Left lung (tissue), 10 donors: ENCODE results near the gene PSME1. TPM values are rescaled to one million over a fixed set of nuclear protein-coding genes. Genes with fewer than 3 reads are reported as not detected.

Experiments used
- ATAC-seq: fragments of 200-7000 bp; cut with Tn5 transposase; one replicate; pipeline ENCODE4 v1.9.1; 2020; ENCODE audit warnings: moderate library complexity
- DNase-seq, 4 donors: peaks; one replicate each; pipeline ENCODE4 v3.0.0-alpha.2; 2013 to 2020
- H3K27ac ChIP-seq, 2 donors: fragments of 200-600 bp; sonication (generic) in 1 of 2; one replicate each; pipeline versions ENCODE4 v1.5.0 to v1.8.0; 2020 to 2021
- H3K27me3 ChIP-seq, 2 donors: fragments of 200-600 bp; sonication (generic) in 1 of 2; one replicate each; pipeline versions ENCODE4 v1.5.0 to v1.8.0; 2020 to 2021
- H3K36me3 ChIP-seq, 2 donors: fragments of 200-600 bp; sonication (generic) in 1 of 2; one replicate each; pipeline versions ENCODE4 v1.5.0 to v1.8.0; 2020 to 2021
- H3K4me1 ChIP-seq, 2 donors: fragments of 200-600 bp; one replicate each; pipeline ENCODE4 v1.8.0; 2021
- H3K4me3 ChIP-seq, 2 donors: fragments of 200-600 bp; sonication (generic) in 1 of 2; one replicate each; pipeline versions ENCODE4 v1.5.0 to v1.8.0; 2020 to 2021; ENCODE audit warnings: mild to moderate bottlenecking in 1 of 2
- H3K9me3 ChIP-seq, 2 donors: fragments of 200-600 bp; sonication (generic) in 1 of 2; one replicate each; pipeline versions ENCODE4 v1.5.0 to v1.8.0; 2020 to 2021
- intact Hi-C, 2 donors: fragments of 100-400 bp; cut with DNase I; formaldehyde crosslinking; loops; one replicate each; pipeline versions ENCODE4 v1.11.2 to v1.14.2; 2022
- polyA plus RNA-seq, 6 donors: library from polyadenylated mRNA; unstranded; fragments of 120-200 nt; gene quantifications; one replicate each; pipeline ENCODE4 v1.2.1, GENCODE V29; 2013; ENCODE audit not compliant: insufficient read length in 6 of 6
- total RNA-seq, 2 donors: library from RNA; stranded (reverse); fragmentation: NEBNext Ultra II Directional; extraction: Animal tissue kit (Norgen Biotek cat#: 25700); gene quantifications; one replicate each; pipeline ENCODE4 v1.2.1, GENCODE V29; 2021
- TF ChIP-seq, protein P1 (sequence below), 2 donors: fragments of 200-600 bp; sonication (generic) in 1 of 2; IDR thresholded peaks; one replicate each; pipeline versions ENCODE4 v1.5.0 to v1.8.0; 2021; ENCODE audit warnings: antibody characterized with exemption in 2 of 2
- donor health status: DM: no; HTN: yes; CAD: no.
- donor health status: DM: no; HTN: no; CAD: no.

PSME1 gene
- total and polyA plus RNA-seq, 8 donors = 189 to 236 (median 212) TPM

DNA sequence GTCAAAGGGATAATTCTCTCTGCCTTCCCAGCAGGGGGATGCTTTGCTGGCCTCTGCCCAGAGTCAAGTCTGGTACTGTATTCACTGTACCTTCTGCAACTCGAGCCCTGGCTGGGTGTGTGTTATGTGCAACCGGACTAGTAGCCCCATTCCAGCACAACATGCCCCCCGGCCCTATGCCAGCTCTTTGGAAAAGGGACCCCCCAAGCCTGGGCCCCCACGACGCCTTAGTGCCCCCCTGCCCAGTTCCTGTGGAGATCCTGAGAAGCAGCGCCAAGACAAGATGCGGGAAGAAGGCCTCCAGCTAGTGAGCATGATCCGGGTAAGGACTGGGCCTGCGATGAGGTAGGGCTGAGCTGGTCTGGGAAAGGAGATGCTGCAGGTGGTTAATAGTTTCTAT lies 14.6 kb downstream of the PSME1 start:
- H3K36me3 ChIP-seq = peaks cover 0 to 70% of the 10 kb centered on the region in 2 donors
- H3K27me3 ChIP-seq = no peaks in the 10 kb centered on the region
- H3K9me3 ChIP-seq = no peaks in the 10 kb centered on the region
- TF ChIP-seq, protein P1, sequence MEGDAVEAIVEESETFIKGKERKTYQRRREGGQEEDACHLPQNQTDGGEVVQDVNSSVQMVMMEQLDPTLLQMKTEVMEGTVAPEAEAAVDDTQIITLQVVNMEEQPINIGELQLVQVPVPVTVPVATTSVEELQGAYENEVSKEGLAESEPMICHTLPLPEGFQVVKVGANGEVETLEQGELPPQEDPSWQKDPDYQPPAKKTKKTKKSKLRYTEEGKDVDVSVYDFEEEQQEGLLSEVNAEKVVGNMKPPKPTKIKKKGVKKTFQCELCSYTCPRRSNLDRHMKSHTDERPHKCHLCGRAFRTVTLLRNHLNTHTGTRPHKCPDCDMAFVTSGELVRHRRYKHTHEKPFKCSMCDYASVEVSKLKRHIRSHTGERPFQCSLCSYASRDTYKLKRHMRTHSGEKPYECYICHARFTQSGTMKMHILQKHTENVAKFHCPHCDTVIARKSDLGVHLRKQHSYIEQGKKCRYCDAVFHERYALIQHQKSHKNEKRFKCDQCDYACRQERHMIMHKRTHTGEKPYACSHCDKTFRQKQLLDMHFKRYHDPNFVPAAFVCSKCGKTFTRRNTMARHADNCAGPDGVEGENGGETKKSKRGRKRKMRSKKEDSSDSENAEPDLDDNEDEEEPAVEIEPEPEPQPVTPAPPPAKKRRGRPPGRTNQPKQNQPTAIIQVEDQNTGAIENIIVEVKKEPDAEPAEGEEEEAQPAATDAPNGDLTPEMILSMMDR (IDR thresholded peaks at IDR 0.05) = no peak
- no peak for ATAC-seq
- H3K4me1 ChIP-seq = peaks cover 9 to 31% of the 10 kb centered on the region in 2 donors
- intact Hi-C loops = no loop called here
- no peak overlapping the region for H3K27ac ChIP-seq
- no peak overlapping the region for H3K4me3 ChIP-seq
- DNase-seq = no peak

DNA sequence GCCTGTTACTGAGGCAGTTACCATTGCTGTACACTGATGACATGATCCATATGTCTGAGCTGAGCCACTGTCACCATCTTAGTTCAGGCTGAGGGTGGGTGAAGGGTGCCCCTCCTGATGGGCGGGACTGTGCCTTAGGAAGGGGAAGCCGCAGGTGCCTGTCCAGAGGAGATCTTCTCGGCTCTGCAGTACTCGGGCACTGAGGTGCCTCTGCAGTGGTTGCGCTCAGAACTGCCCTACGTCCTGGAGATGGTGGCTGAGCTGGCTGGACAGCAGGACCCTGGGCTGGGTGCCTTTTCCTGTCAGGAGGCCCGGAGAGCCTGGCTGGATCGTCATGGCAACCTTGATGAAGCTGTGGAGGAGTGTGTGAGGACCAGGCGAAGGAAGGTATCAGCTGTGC lies 15.0 kb downstream of the PSME1 start:
- intact Hi-C loops = no loop called here
- H3K4me3 ChIP-seq = no peak overlapping the region
- ATAC-seq (no peak), DNase-seq (no peak)
- TF ChIP-seq, protein P1 (IDR thresholded peaks at IDR 0.05) = no peak
- no peak overlapping the region for H3K27ac ChIP-seq
- H3K9me3 ChIP-seq = no peaks in the 10 kb centered on the region
- H3K27me3 ChIP-seq = no peaks in the 10 kb centered on the region
- peaks cover 0 to 74% of the 10 kb centered on the region in 2 donors for H3K36me3 ChIP-seq
- peaks cover 6 to 27% of the 10 kb centered on the region in 2 donors for H3K4me1 ChIP-seq

DNA sequence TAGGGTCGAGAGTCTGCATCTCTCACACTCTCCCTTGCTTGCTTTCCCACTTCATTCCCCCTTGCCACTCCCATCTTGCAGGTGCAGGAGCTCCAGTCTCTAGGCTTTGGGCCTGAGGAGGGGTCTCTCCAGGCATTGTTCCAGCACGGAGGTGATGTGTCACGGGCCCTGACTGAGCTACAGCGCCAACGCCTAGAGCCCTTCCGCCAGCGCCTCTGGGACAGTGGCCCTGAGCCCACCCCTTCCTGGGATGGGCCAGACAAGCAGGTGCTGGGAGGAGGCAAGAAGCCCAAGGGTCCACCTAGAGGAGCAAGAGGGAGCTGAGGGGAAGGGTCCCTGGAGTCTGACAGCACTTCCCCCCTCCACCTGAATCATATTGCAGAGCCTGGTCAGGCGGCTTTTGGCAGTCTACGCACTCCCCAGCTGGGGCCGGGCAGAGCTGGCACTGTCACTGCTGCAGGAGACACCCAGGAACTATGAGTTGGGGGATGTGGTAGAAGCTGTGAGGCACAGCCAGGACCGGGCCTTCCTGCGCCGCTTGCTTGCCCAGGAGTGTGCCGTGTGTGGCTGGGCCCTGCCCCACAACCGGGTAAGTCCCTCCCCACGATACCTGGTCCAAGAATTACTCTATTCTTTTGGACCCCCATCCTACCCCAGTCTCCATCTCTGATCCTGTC lies 15.5 kb downstream of the PSME1 start:
- no peak for DNase-seq
- Histone ChIP-seq H3K36me3 (peaks cover 0 to 79% of the 10 kb centered on the region in 2 donors), H3K4me3 (no peak overlapping the region), H3K9me3 (no peaks in the 10 kb centered on the region), H3K27ac (no peak overlapping the region), H3K4me1 (peaks cover 6 to 25% of the 10 kb centered on the region in 2 donors), H3K27me3 (no peaks in the 10 kb centered on the region)
- TF ChIP-seq, protein P1 (IDR thresholded peaks at IDR 0.05) = no peak
- no peak for ATAC-seq
- intact Hi-C loops = no loop called here

DNA sequence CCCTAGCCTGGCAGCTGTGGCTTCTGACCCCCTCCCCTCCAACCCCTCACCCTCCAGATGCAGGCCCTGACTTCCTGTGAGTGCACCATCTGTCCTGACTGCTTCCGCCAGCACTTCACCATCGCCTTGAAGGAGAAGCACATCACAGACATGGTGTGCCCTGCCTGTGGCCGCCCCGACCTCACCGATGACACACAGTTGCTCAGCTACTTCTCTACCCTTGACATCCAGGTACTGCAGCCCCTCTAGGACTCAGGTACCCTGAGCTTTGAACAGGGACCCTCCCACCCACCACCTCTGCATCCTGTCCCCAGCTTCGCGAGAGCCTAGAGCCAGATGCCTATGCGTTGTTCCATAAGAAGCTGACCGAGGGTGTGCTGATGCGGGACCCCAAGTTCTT lies 19.1 kb downstream of the PSME1 start:
- H3K9me3 ChIP-seq = no peaks in the 10 kb centered on the region
- TF ChIP-seq, protein P1 (IDR thresholded peaks at IDR 0.05) = no peak
- H3K4me3 ChIP-seq = no peak overlapping the region
- H3K4me1 ChIP-seq = peaks cover 0 to 2% of the 10 kb centered on the region in 2 donors
- DNase-seq (no peak), ATAC-seq (no peak)
- H3K36me3 ChIP-seq = peaks cover 0 to 99% of the 10 kb centered on the region in 2 donors
- H3K27ac ChIP-seq = no peak overlapping the region
- H3K27me3 ChIP-seq = no peaks in the 10 kb centered on the region
- intact Hi-C loops = no loop called here

DNA sequence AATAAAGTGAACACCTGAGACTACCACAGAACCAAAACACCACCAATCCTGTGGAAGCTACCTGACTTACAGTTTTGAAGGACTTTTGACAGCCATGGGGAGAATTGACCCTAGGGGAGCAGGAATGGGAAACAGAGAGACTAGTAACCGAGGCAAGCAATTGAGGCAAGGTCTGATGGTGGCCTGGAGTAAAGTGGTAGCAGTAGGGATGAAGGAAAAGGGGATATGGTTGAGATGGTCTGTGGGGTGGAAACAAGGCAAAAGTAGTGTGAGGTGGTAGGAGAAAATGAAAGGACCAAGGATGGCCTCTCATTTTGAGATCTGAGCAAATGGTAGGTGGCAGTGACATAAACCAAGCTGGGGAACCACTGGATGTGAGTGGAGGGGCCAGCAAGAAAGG lies 20.8 kb downstream of the PSME1 start:
- no peak overlapping the region for H3K27ac ChIP-seq
- TF ChIP-seq, protein P1 (IDR thresholded peaks at IDR 0.05) = no peak
- DNase-seq (no peak), ATAC-seq (no peak)
- no peak overlapping the region for H3K4me3 ChIP-seq
- H3K36me3 ChIP-seq = peaks cover 0 to 88% of the 10 kb centered on the region in 2 donors
- no peaks in the 10 kb centered on the region for H3K27me3 ChIP-seq
- peaks cover under 1 to 10% of the 10 kb centered on the region in 2 donors for H3K4me1 ChIP-seq
- intact Hi-C loops = no loop called here
- H3K9me3 ChIP-seq = no peaks in the 10 kb centered on the region
